Germinal center (tissue), 1 donor: ENCODE data around the gene HSPB8.

ENCODE experiments used
- DNase-seq: peaks from one replicate; pipeline ENCODE4 v3.0.0; 2012; ENCODE audit warnings: mixed read lengths, low spot score

Gene HSPB8

DNA sequence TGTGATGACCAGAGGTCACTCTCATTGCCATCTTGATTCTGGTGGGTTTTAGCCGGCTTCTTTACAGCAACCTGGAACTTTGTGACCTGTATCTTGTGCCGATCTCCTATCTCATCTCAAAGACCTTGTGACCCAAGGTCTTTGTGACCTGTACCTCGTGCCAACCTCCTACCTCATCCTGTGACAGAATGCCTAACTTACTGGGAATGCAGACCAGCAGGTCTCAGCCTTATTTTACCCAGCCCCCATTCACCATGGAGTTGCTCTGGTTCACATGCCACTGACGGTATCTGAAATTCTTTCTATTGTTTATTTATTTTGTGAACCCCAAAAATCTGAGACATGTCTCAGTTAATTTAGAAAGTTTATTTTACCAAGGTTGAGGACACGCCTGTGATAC, 7.4 kb upstream of the HSPB8 start:
- DNase-seq = no peak

DNA sequence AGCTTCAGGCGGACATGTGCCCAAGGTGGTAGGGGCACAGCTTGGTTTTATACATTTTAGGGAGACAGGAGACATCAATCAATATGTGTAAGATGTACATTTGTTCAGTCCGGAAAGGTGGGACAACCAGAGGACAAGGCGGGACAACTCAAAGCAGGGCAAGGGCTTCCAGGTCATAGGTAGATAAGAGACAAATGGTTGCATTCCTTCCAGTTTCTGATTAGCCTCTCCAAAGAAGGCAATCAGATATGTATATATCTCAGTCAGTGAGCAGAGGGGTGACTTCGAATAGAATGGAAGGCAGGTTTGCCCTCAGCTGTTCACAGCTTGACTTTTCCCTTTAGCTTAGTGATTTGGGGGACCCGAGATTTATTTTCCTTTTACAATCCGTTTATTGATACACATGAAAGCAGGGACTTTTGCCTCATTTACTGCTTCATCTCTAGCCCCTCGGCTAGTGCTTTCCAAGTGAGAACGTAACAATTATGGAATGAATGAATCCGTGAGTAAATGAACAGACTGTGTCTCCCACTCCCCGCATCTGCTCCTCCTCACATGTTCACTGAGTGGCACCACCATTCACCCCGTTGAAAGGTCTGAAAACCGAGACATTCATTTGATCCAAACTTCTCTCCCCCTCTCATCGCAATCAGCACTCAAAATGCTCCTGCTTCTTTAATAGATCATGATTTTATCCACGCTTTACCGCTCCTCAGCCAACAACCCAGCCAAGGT, 6.9 kb upstream of the HSPB8 start:
- no peak for DNase-seq

DNA sequence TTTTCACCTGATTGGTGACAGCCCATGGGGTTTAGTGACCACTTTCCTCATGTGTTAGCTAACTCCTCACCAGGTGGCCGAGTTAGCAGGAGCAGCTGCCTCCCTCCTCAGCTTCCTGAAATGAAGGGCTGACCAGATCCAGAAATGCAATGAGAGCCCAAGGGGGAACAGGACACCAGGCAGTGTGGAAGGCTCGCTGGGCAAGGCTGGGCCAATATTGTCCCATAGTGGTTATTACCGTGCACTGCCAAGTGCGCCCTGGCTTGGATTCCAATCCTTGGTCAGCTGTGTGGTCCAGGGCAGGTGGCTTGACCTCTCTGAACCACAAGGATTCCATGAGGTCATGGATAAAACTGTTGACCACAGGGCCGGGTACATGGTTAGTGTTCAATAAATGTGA, 3.6 kb upstream of the HSPB8 start:
- DNase-seq = no peak

GRCh38 chr12:119176267-119177055, 2.3 kb upstream of the HSPB8 start:
- no peak for DNase-seq

- DNase-seq = no peak
These were observed 1.7 kb upstream of the HSPB8 start for GRCh38 chr12:119177056-119177325.

- no peak for DNase-seq
These were observed 879 bp upstream of the HSPB8 start for GRCh38 chr12:119177724-119178380.

DNA sequence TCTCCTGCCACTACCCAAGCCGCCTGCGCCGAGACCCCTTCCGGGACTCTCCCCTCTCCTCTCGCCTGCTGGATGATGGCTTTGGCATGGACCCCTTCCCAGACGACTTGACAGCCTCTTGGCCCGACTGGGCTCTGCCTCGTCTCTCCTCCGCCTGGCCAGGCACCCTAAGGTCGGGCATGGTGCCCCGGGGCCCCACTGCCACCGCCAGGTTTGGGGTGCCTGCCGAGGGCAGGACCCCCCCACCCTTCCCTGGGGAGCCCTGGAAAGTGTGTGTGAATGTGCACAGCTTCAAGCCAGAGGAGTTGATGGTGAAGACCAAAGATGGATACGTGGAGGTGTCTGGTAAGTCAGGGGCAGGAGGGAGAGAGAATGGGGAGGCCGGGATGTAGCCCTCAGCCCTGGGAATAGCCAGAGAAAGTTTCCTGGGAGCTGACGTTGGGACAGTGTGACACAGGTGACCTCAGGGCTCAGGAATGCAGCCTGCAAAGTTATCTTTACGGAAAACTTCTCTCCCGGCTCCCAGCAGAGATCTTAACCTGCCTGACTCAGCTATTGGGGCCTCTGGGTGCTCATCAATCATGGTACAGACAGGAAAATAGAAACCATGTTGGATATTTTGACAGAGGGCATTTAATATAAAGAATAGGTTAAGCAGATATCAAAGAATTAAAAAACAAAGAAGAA, 747 bp downstream of the HSPB8 start:
- no peak for DNase-seq

DNA sequence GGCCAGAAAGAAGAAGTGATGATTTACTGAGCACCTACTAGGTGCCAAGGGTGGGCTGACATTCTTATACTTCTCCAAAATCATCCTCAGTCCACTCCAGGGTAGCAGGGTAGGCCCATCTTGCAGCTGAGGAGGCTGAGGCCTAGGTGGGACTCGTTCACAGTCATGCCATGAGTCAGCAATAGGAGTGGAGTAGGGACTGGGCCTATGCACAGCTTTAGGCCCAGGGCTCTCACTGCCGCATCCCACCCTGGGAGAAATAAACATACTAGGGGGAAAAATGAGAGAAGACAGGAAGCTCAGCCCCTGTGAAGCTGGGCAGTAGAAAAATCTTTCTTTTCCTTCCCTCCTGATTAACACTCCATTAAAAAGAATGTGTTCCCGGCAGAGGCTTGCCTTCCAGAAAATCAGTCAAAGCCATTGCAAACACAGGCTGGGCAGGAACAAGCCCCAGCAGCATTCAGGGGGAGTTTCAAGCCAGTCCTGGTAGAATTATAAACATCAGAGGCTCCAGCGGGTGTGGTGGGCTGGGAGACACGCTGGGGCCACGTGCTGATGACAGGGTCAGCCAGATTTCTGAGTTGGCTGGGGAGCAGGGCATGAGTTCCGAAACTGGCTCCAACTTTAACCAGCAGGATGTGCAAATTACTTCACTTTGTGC, 1.8 kb downstream of the HSPB8 start:
- no peak for DNase-seq

DNA sequence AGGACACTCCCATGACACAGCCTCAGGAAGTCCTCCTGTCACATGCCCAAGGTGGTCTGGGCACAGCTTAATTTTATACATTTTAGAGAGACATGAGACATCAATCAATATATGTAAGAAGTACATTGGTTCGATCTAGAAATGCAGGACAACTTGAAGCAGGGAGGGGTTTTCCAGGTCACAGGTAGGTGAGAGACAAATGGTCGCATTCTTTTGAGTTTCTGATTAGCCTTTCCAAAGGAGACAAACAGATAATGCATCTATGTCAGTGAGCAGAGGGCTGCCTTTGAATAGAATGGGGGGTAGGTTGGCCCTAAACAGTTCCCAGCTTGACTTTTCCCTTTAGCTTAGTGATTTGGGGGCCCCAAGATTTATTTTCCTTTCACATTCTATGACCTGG, 2.5 kb downstream of the HSPB8 start:
- no peak for DNase-seq

DNA sequence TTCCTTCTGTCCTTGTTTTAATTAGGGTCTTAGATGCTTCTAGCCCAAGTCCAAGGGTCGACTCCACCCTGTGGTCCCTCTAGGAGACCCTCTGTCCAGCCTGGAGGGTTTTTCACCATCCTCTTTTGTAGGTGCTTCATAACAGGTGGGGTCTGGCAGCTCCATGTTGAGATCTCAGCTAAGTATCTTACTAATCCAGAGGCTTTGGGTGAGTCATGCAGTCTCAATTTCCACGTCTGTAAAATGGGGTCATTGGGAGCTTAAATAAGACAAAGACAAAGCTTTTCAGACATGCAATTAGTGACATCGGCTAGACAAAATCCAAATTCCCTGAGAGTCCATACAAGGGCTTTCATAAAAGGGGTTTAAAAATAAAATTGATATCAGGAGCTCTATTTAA, 3.2 kb downstream of the HSPB8 start:
- no peak for DNase-seq

- DNase-seq = no peak
These were observed 4.2 kb downstream of the HSPB8 start for GRCh38 chr12:119182701-119183493.

GRCh38 chr12:119183942-119184695, 5.4 kb downstream of the HSPB8 start:
- no peak for DNase-seq

GRCh38 chr12:119195256-119195655, 16.5 kb downstream of the HSPB8 start:
- no peak for DNase-seq

DNA sequence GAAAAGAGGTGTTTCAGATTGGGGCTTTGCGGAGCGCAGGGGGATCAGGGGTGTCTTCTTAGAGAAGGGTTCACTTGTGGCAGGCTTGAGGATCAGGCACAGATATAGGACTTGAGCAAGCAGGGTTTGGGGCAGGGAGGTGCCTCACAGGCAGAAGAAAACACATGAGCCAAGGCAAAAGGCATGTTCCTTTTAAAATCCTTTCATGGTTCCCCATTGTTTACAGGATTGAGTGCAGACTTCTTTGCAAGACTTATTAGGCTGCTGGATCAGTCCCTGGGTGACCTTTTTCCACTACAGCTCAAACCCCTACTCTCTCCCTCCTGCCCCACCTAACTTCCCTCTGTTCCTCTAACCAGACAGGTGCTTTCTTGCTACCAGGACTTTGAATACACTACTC, 19.7 kb downstream of the HSPB8 start:
- DNase-seq = no peak

GRCh38 chr12:119200601-119201000, 21.9 kb downstream of the HSPB8 start:
- no peak for DNase-seq

DNA sequence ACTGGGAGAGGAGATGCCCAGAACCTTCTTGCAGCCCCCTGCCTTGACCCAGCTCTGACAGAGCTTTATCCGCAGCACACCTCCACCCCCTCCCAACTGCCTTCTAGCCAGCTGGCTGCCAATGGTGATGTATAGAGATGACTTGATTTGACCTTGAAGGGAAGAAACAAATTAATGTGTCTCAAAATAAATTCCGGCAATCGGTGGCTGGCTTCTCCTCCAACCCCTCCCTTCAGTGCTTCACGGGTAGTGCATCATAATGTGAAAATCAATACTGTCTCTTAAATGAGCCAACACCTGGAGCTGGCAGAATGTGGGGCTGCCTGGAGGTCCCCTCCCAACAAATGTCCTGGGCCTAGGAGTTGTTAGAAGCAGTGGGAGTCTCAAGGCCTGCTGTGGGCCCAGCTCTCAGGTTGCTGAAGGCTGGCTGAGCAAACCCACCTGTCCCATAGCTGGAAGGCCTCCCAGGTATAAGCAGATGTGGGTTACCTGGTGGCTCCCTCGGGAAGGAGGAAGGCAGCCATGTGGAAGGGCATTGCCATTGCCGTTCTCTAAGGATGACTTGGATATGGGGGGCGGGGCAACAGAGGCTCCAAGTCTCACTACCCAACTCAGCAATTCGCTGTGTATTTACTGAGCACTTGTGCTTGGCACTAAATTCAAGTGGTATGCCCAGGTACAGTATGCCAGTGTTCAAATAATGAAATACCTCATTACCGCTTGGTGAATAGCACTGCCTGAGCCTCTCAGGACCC, 23.2 kb downstream of the HSPB8 start:
- no peak for DNase-seq

- DNase-seq = no peak
These were observed 23.8 kb downstream of the HSPB8 start for GRCh38 chr12:119202544-119202943.

GRCh38 chr12:119204131-119204530, 25.4 kb downstream of the HSPB8 start:
- no peak for DNase-seq

GRCh38 chr12:119204671-119205285, 26.0 kb downstream of the HSPB8 start:
- DNase-seq = no peak
